Naive thymus-derived CD4-positive, alpha-beta T cell (primary cell): ENCODE data around the gene CARD10. TPM values are rescaled to one million over a fixed set of nuclear protein-coding genes. Genes with fewer than 3 reads are reported as not detected.
"Not testable (repeated sequence)": the region's sequence is repeated elsewhere in the genome, so short reads cannot be mapped to it uniquely, and the experiment has no call there.

ENCODE experiments used
- ATAC-seq: fragments of 150-1000 bp; cut with Tn5 transposase; 2 replicates; pipeline ENCODE4 v1.10.0; 2021; ENCODE audit warnings: mild to moderate bottlenecking, moderate library complexity
- CTCF ChIA-PET: fragments of 350-600 bp; sonication (Branson Sonifier 250); formaldehyde crosslinking; loops from one replicate; lab custom pipeline; 2021; ENCODE audit warnings: antibody characterized with exemption; lab: Charles Lee
- POLR2A ChIA-PET: fragments of 350-600 bp; sonication (Branson Sonifier 250); formaldehyde crosslinking; loops from one replicate; lab custom pipeline; 2021; ENCODE audit warnings: antibody characterized with exemption, inconsistent platforms; lab: Charles Lee
- DNase-seq, 9 donors: peaks; one replicate each; pipeline versions ENCODE4 v3.0.0 to v3.0.0-alpha.2; 2020 to 2022; ENCODE audit warnings: mixed read lengths in 1 of 9
- H3K27ac ChIP-seq: one replicate; pipeline ENCODE4 v1.7.0; 2013; ENCODE audit warnings: mild to moderate bottlenecking, low read depth, low read length, moderate library complexity
- H3K27me3 ChIP-seq, 2 donors: one replicate each; pipeline ENCODE4 v1.7.0; 2013; ENCODE audit warnings: low read length in 2 of 2, mild to moderate bottlenecking in 2 of 2, moderate library complexity in 2 of 2; ENCODE audit not compliant: control insufficient read depth in 2 of 2, insufficient read depth in 2 of 2
- H3K36me3 ChIP-seq, 3 experiments: 1 replicate in 2 of 3; 2 replicates in 1 of 3; pipeline ENCODE4 v1.7.0; 2013; ENCODE audit warnings: low read length in 3 of 3, mild to moderate bottlenecking in 3 of 3, moderate library complexity in 1 of 3; ENCODE audit not compliant: insufficient read depth in 3 of 3, control insufficient read depth in 2 of 3
- H3K4me1 ChIP-seq, 2 donors: one replicate each; pipeline ENCODE4 v1.7.0; 2013; ENCODE audit warnings: low read length in 2 of 2, mild to moderate bottlenecking in 2 of 2, moderate library complexity in 1 of 2; ENCODE audit not compliant: control insufficient read depth in 2 of 2, insufficient read depth in 2 of 2
- H3K4me3 ChIP-seq: 2 replicates; pipeline ENCODE4 v1.7.0; 2013; ENCODE audit warnings: mild to moderate bottlenecking, low read length
- H3K9me3 ChIP-seq, 3 experiments: 1 replicate in 2 of 3; 2 replicates in 1 of 3; pipeline ENCODE4 v1.7.0; 2013; ENCODE audit warnings: low read length in 3 of 3; ENCODE audit not compliant: control insufficient read depth in 2 of 3
- H3K27ac Mint-ChIP-seq, 9 donors: one replicate each; pipeline ENCODE4 v1.8.0; 2020 to 2022; ENCODE audit warnings: mixed read lengths in 9 of 9, mild to moderate bottlenecking in 8 of 9, moderate library complexity in 5 of 9, inconsistent platforms in 2 of 9
- H3K27me3 Mint-ChIP-seq, 5 donors: one replicate each; pipeline ENCODE4 v1.8.0; 2021 to 2022; ENCODE audit warnings: mixed read lengths in 5 of 5, mild to moderate bottlenecking in 1 of 5
- H3K36me3 Mint-ChIP-seq, 5 donors: one replicate each; pipeline ENCODE4 v1.8.0; 2020 to 2022; ENCODE audit warnings: mixed read lengths in 5 of 5, mild to moderate bottlenecking in 3 of 5, inconsistent platforms in 1 of 5
- H3K4me1 Mint-ChIP-seq, 7 donors: one replicate each; pipeline ENCODE4 v1.8.0; 2020 to 2022; ENCODE audit warnings: mixed read lengths in 7 of 7, mild to moderate bottlenecking in 3 of 7, inconsistent platforms in 1 of 7
- H3K4me3 Mint-ChIP-seq, 10 donors: one replicate each; pipeline ENCODE4 v1.8.0; 2020 to 2022; ENCODE audit warnings: mild to moderate bottlenecking in 10 of 10, mixed read lengths in 10 of 10, moderate library complexity in 6 of 10, inconsistent platforms in 2 of 10
- H3K9me3 Mint-ChIP-seq, 11 donors: one replicate each; pipeline ENCODE4 v1.8.0; 2020 to 2022; ENCODE audit warnings: mixed read lengths in 11 of 11, mild to moderate bottlenecking in 4 of 11, inconsistent platforms in 1 of 11, moderate library complexity in 1 of 11
- intact Hi-C, 2 donors: fragments of 100-400 bp; cut with micrococcal nuclease; formaldehyde crosslinking; loops; one replicate each; pipeline ENCODE4 v1.15.1; 2023
- polyA plus RNA-seq, 2 donors: library from polyadenylated mRNA; unstranded; fragments of 300-500 nt; fragmentation: Illumina TruSeq; gene quantifications; one replicate each; pipeline ENCODE4 v1.2.3, GENCODE V29; 2021
- total RNA-seq, 6 experiments: library from RNA in 5 of 6; stranded (reverse) in 5 of 6; gene quantifications; 1 replicate in 5 of 6; 2 replicates in 1 of 6; pipeline ENCODE4 v1.2.3 and lab custom pipeline; 2021 to 2026

Gene CARD10
- total and polyA plus RNA-seq, 7 experiments from 2014 or later = 0.13 to 1.0 (median 0.69) TPM; not detected in 2

- Histone ChIP-seq H3K27ac (no peak overlapping the region), H3K4me3 (no peak overlapping the region), H3K9me3 (no peaks in the 10 kb centered on the region), H3K36me3 (peaks cover 5 to 96% (median 21%) of the 10 kb centered on the region in 3 experiments), H3K27me3 (no peaks in the 10 kb centered on the region), H3K4me1 (no peaks in the 10 kb centered on the region)
- Mint-ChIP-seq H3K4me3 (no peak overlapping the region), H3K4me1 (peaks cover 13 to 25% (median 19%) of the 10 kb centered on the region in 7 donors), H3K27me3 (no peaks in the 10 kb centered on the region), H3K9me3 (no peaks in the 10 kb centered on the region), H3K27ac (peak overlapping the region in 2 of 9 donors; percentile 43 to 49), H3K36me3 (peaks cover 8 to 44% (median 23%) of the 10 kb centered on the region in 5 donors)
- ChIA-PET POLR2A (interaction anchor here (0.7 to 1.1 kb wide), 2 partner anchors 10 to 14 kb away, joined by 3 read pairs; no protein-coding TSS in a partner anchor), CTCF (interaction anchor here (1.0 to 1.1 kb wide), 2 partner anchors 28 to 92 kb away, joined by 3 read pairs; no protein-coding TSS in a partner anchor)
- DNase-seq = no peak
- no peak for ATAC-seq
- intact Hi-C loops = no loop called here
Measured at GRCh38 chr22:37470087-37470445, 49.1 kb downstream of the CARD10 start.

GRCh38 chr22:37469416-37470086 lies 49.7 kb downstream of the CARD10 start:
- no peaks in the 10 kb centered on the region for H3K9me3 Mint-ChIP-seq
- H3K36me3 Mint-ChIP-seq = peaks cover 8 to 39% (median 19%) of the 10 kb centered on the region in 5 donors
- intact Hi-C loops = no loop called here
- peak overlapping the region in 2 of 9 donors; percentile 43 to 52 for H3K27ac Mint-ChIP-seq
- H3K4me3 Mint-ChIP-seq = no peak overlapping the region
- ATAC-seq (no peak), DNase-seq (no peak)
- no peaks in the 10 kb centered on the region for H3K4me1 ChIP-seq
- no peak overlapping the region for H3K4me3 ChIP-seq
- ChIA-PET CTCF (interaction anchor here (1.0 to 1.1 kb wide), 2 partner anchors 28 to 93 kb away, joined by 3 read pairs; no protein-coding TSS in a partner anchor), POLR2A (interaction anchor here (0.7 to 1.1 kb wide), 2 partner anchors 9 to 15 kb away, joined by 3 read pairs; no protein-coding TSS in a partner anchor)
- H3K27me3 Mint-ChIP-seq = no peaks in the 10 kb centered on the region
- H3K36me3 ChIP-seq = peaks cover 5 to 94% (median 23%) of the 10 kb centered on the region in 3 experiments
- H3K27ac ChIP-seq = no peak overlapping the region
- no peaks in the 10 kb centered on the region for H3K27me3 ChIP-seq
- no peaks in the 10 kb centered on the region for H3K9me3 ChIP-seq
- peaks cover 11 to 28% (median 16%) of the 10 kb centered on the region in 7 donors for H3K4me1 Mint-ChIP-seq

GRCh38 chr22:37468201-37468695 lies 51.0 kb downstream of the CARD10 start:
- POLR2A ChIA-PET = not testable (repeated sequence)
- H3K36me3 Mint-ChIP-seq = peaks cover 8 to 35% (median 18%) of the 10 kb centered on the region in 5 donors
- H3K36me3 ChIP-seq = peaks cover 5 to 81% (median 18%) of the 10 kb centered on the region in 3 experiments

GRCh38 chr22:37467391-37467955 lies 51.7 kb downstream of the CARD10 start:
- Mint-ChIP-seq H3K9me3 (no peaks in the 10 kb centered on the region), H3K36me3 (peaks cover 8 to 34% (median 18%) of the 10 kb centered on the region in 5 donors), H3K4me3 (no peak overlapping the region), H3K27ac (peak overlapping the region in 1 of 9 donors; percentile 51), H3K4me1 (peaks cover 7 to 27% (median 15%) of the 10 kb centered on the region in 7 donors), H3K27me3 (no peaks in the 10 kb centered on the region)
- ATAC-seq (no peak), DNase-seq (no peak)
- no peak overlapping the region for H3K4me3 ChIP-seq
- ChIA-PET POLR2A (no interaction called here), CTCF (interaction anchor here (1.1 kb wide), 1 partner anchor 33 kb away, joined by 3 read pairs; no protein-coding TSS in a partner anchor)
- H3K27ac ChIP-seq = no peak overlapping the region
- H3K9me3 ChIP-seq = no peaks in the 10 kb centered on the region
- no peaks in the 10 kb centered on the region for H3K4me1 ChIP-seq
- intact Hi-C loops = no loop called here
- H3K27me3 ChIP-seq = no peaks in the 10 kb centered on the region
- peaks cover 5 to 73% (median 18%) of the 10 kb centered on the region in 3 experiments for H3K36me3 ChIP-seq

More at GRCh38 chr22:37468201-37468695, 51.0 kb downstream of the CARD10 start:
- H3K4me1 ChIP-seq, H3K4me3 ChIP-seq, intact Hi-C loops, H3K27ac ChIP-seq, H3K27me3 ChIP-seq, H3K27me3 Mint-ChIP-seq, H3K9me3 ChIP-seq, ATAC-seq, H3K9me3 Mint-ChIP-seq, DNase-seq, H3K4me3 Mint-ChIP-seq: not testable (repeated sequence)
- H3K27ac Mint-ChIP-seq = peak overlapping the region in 1 of 9 donors; percentile 81
- CTCF ChIA-PET = interaction anchor here (0.6 kb wide), 1 partner anchor 122 kb away, joined by 6 read pairs; no protein-coding TSS in a partner anchor
- peaks cover 7 to 32% (median 15%) of the 10 kb centered on the region in 7 donors for H3K4me1 Mint-ChIP-seq

- Mint-ChIP-seq H3K9me3 (no peaks in the 10 kb centered on the region), H3K4me3 (no peak overlapping the region), H3K4me1 (peaks cover 4 to 20% (median 9%) of the 10 kb centered on the region in 7 donors), H3K36me3 (peaks cover 4 to 32% (median 14%) of the 10 kb centered on the region in 5 donors), H3K27ac (peak overlapping the region in 2 of 9 donors; percentile 27 to 43), H3K27me3 (no peaks in the 10 kb centered on the region)
- Histone ChIP-seq H3K27ac (no peak overlapping the region), H3K4me1 (no peaks in the 10 kb centered on the region), H3K4me3 (no peak overlapping the region), H3K36me3 (peaks cover 0 to 51% (median 10%) of the 10 kb centered on the region in 3 experiments), H3K27me3 (no peaks in the 10 kb centered on the region), H3K9me3 (no peaks in the 10 kb centered on the region)
- ChIA-PET CTCF (interaction anchor here (0.7 kb wide), 1 partner anchor 27 kb away, joined by 8 read pairs; no protein-coding TSS in a partner anchor), POLR2A (no interaction called here)
- DNase-seq (no peak), ATAC-seq (no peak)
- intact Hi-C loops = no loop called here
Measured at GRCh38 chr22:37464181-37464580, 55.0 kb downstream of the CARD10 start.

GRCh38 chr22:37462983-37463382 lies 56.2 kb downstream of the CARD10 start:
- Histone ChIP-seq H3K4me3 (no peak overlapping the region), H3K27ac (no peak overlapping the region), H3K4me1 (no peaks in the 10 kb centered on the region), H3K27me3 (no peaks in the 10 kb centered on the region), H3K9me3 (no peaks in the 10 kb centered on the region), H3K36me3 (peaks cover 0 to 41% (median 4%) of the 10 kb centered on the region in 3 experiments)
- Mint-ChIP-seq H3K36me3 (peaks cover 4 to 30% (median 10%) of the 10 kb centered on the region in 5 donors), H3K4me3 (no peak overlapping the region), H3K9me3 (no peaks in the 10 kb centered on the region), H3K27me3 (no peaks in the 10 kb centered on the region), H3K27ac (peak overlapping the region in 1 of 9 donors; percentile 20), H3K4me1 (peaks cover 2 to 14% (median 8%) of the 10 kb centered on the region in 7 donors)
- intact Hi-C loops = no loop called here
- DNase-seq = peak in 1 of 9 donors; percentile 12
- CTCF ChIA-PET = no interaction called here
- no peak for ATAC-seq
- POLR2A ChIA-PET = interaction anchor here (0.5 kb wide), 1 partner anchor 113 kb away, joined by 4 read pairs; no protein-coding TSS in a partner anchor
